Transverse colon (tissue), 4 donors: Measurements from ENCODE around the gene PEAK3. TPM values are rescaled to one million over a fixed set of nuclear protein-coding genes. Genes with fewer than 3 reads are reported as not detected.
A peak's percentile ranks its signal among the peaks of the same experiment; 100 is the strongest.

Experiments used
- DNase-seq: peaks from one replicate; pipeline ENCODE4 v3.0.0-alpha.2; 2019
- H3K27ac ChIP-seq, 4 donors: fragments of 200-600 bp; sonication (generic); 2 replicates each; pipeline ENCODE4 v1.5.1; 2016 to 2018; ENCODE audit warnings: inconsistent platforms in 4 of 4
- H3K27me3 ChIP-seq: fragments of 200-600 bp; sonication (generic); 2 replicates; pipeline ENCODE4 v1.5.1; 2017; ENCODE audit warnings: inconsistent platforms
- H3K36me3 ChIP-seq, 4 donors: fragments of 200-600 bp; sonication (generic); 2 replicates each; pipeline ENCODE4 v1.5.1; 2017 to 2019; ENCODE audit warnings: inconsistent platforms in 4 of 4
- H3K4me1 ChIP-seq, 4 donors: fragments of 200-600 bp; sonication (generic); 2 replicates each; pipeline ENCODE4 v1.5.1; 2017 to 2020; ENCODE audit warnings: inconsistent platforms in 4 of 4
- H3K4me3 ChIP-seq, 4 donors: fragments of 200-600 bp; sonication (generic); 1 replicate in 1 of 4; 2 replicates in 3 of 4; pipeline versions ENCODE4 v1.5.1 to v1.6.1; 2017 to 2019; ENCODE audit warnings: inconsistent platforms in 4 of 4
- H3K9me3 ChIP-seq, 2 donors: fragments of 200-600 bp; sonication (generic); 2 replicates each; pipeline ENCODE4 v1.5.1; 2017 to 2019; ENCODE audit warnings: inconsistent platforms in 2 of 2
- CTCF ChIP-seq, 5 experiments: fragments of 200-600 bp in 3 of 5; fragments of 450-650 bp in 2 of 5; sonication (generic) in 3 of 5; IDR thresholded peaks; 1 replicate in 2 of 5; 2 replicates in 3 of 5; pipeline ENCODE4 v1.5.1; 2016 to 2017; ENCODE audit warnings: antibody characterized with exemption in 5 of 5, inconsistent platforms in 3 of 5, mild to moderate bottlenecking in 2 of 5, moderate library complexity in 1 of 5
- EP300 ChIP-seq: sonication (generic); formaldehyde crosslinking; IDR thresholded peaks from one replicate; pipeline ENCODE4 v1.6.1; 2017; ENCODE audit warnings: antibody characterized with exemption, low read depth
- POLR2A ChIP-seq: fragments of 450-650 bp; IDR thresholded peaks from one replicate; pipeline ENCODE4 v1.6.1; 2016; ENCODE audit warnings: antibody characterized with exemption, mild to moderate bottlenecking, moderate library complexity
- POLR2AphosphoS5 ChIP-seq, 3 donors: sonication (generic); formaldehyde crosslinking; IDR thresholded peaks; one replicate each; pipeline ENCODE4 v1.6.1; 2016; ENCODE audit warnings: antibody characterized with exemption in 3 of 3
- WGBS, 2 donors: methylation state at CpG; one replicate each; pipeline ENCODE4 v1.1.5; 2018; ENCODE audit warnings: low coverage in 1 of 2; 5-methylcytosine and 5-hydroxymethylcytosine counted together
- in situ Hi-C, 4 donors: fragments of 200-750 bp; cut with MboI; loops; one replicate each; pipeline versions ENCODE4 v1.15.0 to v1.15.1; 2017; ENCODE audit warnings: low sequenced_read_pairs in 3 of 4, low pct_ligation_motif_present in 1 of 4, low pct_unique_long_range_greater_than_20kb in 1 of 4
- intact Hi-C: fragments of 100-400 bp; cut with DNase I; formaldehyde crosslinking; loops from one replicate; pipeline ENCODE4 v1.15.1; 2023; ENCODE audit warnings: low total_unique reads
- total RNA-seq, 4 donors: library from RNA; depleted of rRNA; stranded (reverse); fragments of >200 nt; gene quantifications; one replicate each; pipeline ENCODE4 v1.1.0, GENCODE V29; 2016

PEAK3 gene
- total RNA-seq, 4 donors from 2014 or later, result 0.27 to 1.1 (median 1.1) TPM; not detected in 1

- peaks cover 0 to 5% (median 0%) of the 10 kb centered on the region in 4 donors for H3K36me3 ChIP-seq
- H3K9me3 ChIP-seq, result no peaks in the 10 kb centered on the region
- H3K27me3 ChIP-seq, result no peaks in the 10 kb centered on the region
- 1% methylated on average over 43 of the region's 48 CpGs; no CpG with 5 or more reads in 1 of the 2 donors for WGBS, 2 donors
- H3K27ac ChIP-seq, result peak overlapping the region; percentile 96 to 99 (median 98)
- DNase-seq, result peak; percentile 86
- H3K4me1 ChIP-seq, result peaks cover 35 to 58% (median 54%) of the 10 kb centered on the region in 4 donors
- peak; percentile 79 for TF ChIP-seq POLR2A
- peak in 2 of 5 experiments; percentile 23 to 43 for TF ChIP-seq CTCF (IDR thresholded peaks at IDR 0.05)
- TF ChIP-seq EP300, result no peak
- TF ChIP-seq POLR2AphosphoS5 (IDR thresholded peaks at IDR 0.05), result peak; percentile 42 to 84 (median 81)
- peak overlapping the region; percentile 72 to 98 (median 90) for H3K4me3 ChIP-seq
- in situ Hi-C loops (no loop called here), intact Hi-C loops (loop anchor here (2.0 kb wide), 1 partner anchor 37 kb away; no protein-coding TSS in a partner anchor)
Measured at GRCh38 chr19:2235381-2236063, 46.5 kb downstream of the PEAK3 start.

GRCh38 chr19:2234996-2235380 is 47.0 kb downstream of the PEAK3 start:
- 42% methylated on average over 6 of the region's 6 CpGs; no CpG with 5 or more reads in 1 of the 2 donors for WGBS, 2 donors
- peaks cover 33 to 52% (median 49%) of the 10 kb centered on the region in 4 donors for H3K4me1 ChIP-seq
- TF ChIP-seq EP300 (no peak), POLR2A (no peak), CTCF (IDR thresholded peaks at IDR 0.05) (no peak), POLR2AphosphoS5 (IDR thresholded peaks at IDR 0.05) (no peak)
- H3K36me3 ChIP-seq, result peaks cover 0 to 9% (median 2%) of the 10 kb centered on the region in 4 donors
- H3K27me3 ChIP-seq, result no peaks in the 10 kb centered on the region
- H3K27ac ChIP-seq, result peak overlapping the region; percentile 96 to 99 (median 98)
- intact Hi-C loops, result no loop called here
- no peak for DNase-seq
- in situ Hi-C loops, result no loop called here
- no peaks in the 10 kb centered on the region for H3K9me3 ChIP-seq
- peak overlapping the region; percentile 72 to 98 (median 90) for H3K4me3 ChIP-seq

GRCh38 chr19:2233601-2234280 is 48.2 kb downstream of the PEAK3 start:
- no peaks in the 10 kb centered on the region for H3K27me3 ChIP-seq
- WGBS, 2 donors, result 57 to 65% methylated on average over 1 to 25 of the region's 25 CpGs
- peak overlapping the region; percentile 96 to 99 (median 98) for H3K27ac ChIP-seq
- H3K36me3 ChIP-seq, result peaks cover 0 to 9% (median 3%) of the 10 kb centered on the region in 4 donors
- H3K4me3 ChIP-seq, result no peak overlapping the region
- intact Hi-C loops, result no loop called here
- DNase-seq, result no peak
- peaks cover 27 to 40% (median 36%) of the 10 kb centered on the region in 4 donors for H3K4me1 ChIP-seq
- TF ChIP-seq CTCF (IDR thresholded peaks at IDR 0.05) (no peak), POLR2AphosphoS5 (IDR thresholded peaks at IDR 0.05) (peak in 1 of 3 donors; percentile 4)
- no peaks in the 10 kb centered on the region for H3K9me3 ChIP-seq
- in situ Hi-C loops, result no loop called here
